ENCODE measurements around the gene YTHDF2.

GRCh38 chr1:28737307-28738132 lies 780 bp downstream of the YTHDF2 start:
- TF ChIP-seq CTCF (IDR thresholded peaks at IDR 0.05) (no peak), POLR2A (IDR thresholded peaks at IDR 0.05) (no peak)
